ENCODE measurements around the gene FAM240A. TPM values are rescaled to one million over a fixed set of nuclear protein-coding genes. Genes with fewer than 3 reads are reported as not detected.
"Not testable (repeated sequence)": the region's sequence is repeated elsewhere in the genome, so short reads cannot be mapped to it uniquely, and the experiment has no call there.

Gene FAM240A
- total and polyA plus RNA-seq, 2 experiments from 2014 or later: 0.18 TPM; not detected in 1

DNA sequence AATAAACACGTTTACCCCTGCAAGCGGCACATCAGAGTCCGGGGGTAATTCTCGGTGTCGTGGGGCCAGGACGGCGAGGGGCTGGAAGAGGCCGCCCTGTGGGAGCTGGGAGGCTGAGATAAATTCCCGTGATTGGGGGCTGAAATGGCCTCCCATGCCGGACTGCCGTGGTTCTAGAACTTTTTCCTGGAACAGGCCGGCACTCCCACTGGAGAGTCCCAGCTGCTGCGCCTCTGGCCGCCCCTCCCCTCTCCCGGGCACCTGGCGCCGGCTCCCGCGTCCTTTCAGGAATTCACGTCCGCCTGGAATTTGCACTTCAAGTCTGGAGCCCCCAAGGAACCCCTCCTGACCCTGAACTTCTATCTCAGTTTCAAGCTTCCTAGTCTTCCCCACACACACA, 35.4 kb upstream of the FAM240A start:
- peak overlapping the region; percentile 89 for H3K4me3 ChIP-seq
- peaks cover 7% of the 10 kb centered on the region for H3K27me3 Mint-ChIP-seq (ENCODE audit: insufficient read depth, low read depth, poor library complexity)
- peaks cover 65% of the 10 kb centered on the region for H3K4me1 Mint-ChIP-seq

GRCh38 chr3:46577580-46578249, 34.6 kb upstream of the FAM240A start:
- Histone ChIP-seq H3K27ac (ENCODE audit: low read depth) (peak overlapping the region; percentile 99), H3K4me1 (ENCODE audit: insufficient read depth) (peaks cover 43% of the 10 kb centered on the region), H3K4me3 (peak overlapping the region; percentile 89), H3K79me2 (replicated peaks; ENCODE audit: insufficient read depth) (peaks cover 43% of the 10 kb centered on the region), H4K20me1 (replicated peaks; ENCODE audit: insufficient read depth) (peaks cover 22% of the 10 kb centered on the region; the same call in 1 of the 2 replicates), H3K36me3 (ENCODE audit: insufficient read depth) (peaks cover 39% of the 10 kb centered on the region), H3K4me2 (peak overlapping the region; percentile 98), H3F3A (replicated peaks; ENCODE audit: low read depth) (peaks cover 51% of the 10 kb centered on the region)
- H3K27me3 ChIP-seq (ENCODE audit: insufficient read depth); DNase-seq (ENCODE audit: low spot score); H2AFZ ChIP-seq; H3K9me2 ChIP-seq (ENCODE audit: insufficient read depth); H3K27me3 Mint-ChIP-seq (ENCODE audit: insufficient read depth, low read depth, poor library complexity): not testable (repeated sequence)
- H3K4me1 Mint-ChIP-seq: peaks cover 70% of the 10 kb centered on the region
- TF ChIP-seq POLR2AphosphoS5 (IDR thresholded peaks at IDR 0.05; ENCODE audit: low read depth): peak; percentile 72
- H3K4me3 Mint-ChIP-seq: peak overlapping the region; percentile 92
- peaks cover 51% of the 10 kb centered on the region for H3K36me3 Mint-ChIP-seq (ENCODE audit: low read depth)
- peak overlapping the region; percentile 100 for H3K27ac Mint-ChIP-seq
- peaks cover 15% of the 10 kb centered on the region; the same call in 2 of the 3 replicates for H3K9me3 Mint-ChIP-seq
- ATAC-seq: peak; percentile 14

More for the DNA sequence above, 35.4 kb upstream of the FAM240A start:
- Histone ChIP-seq H3K4me1 (ENCODE audit: insufficient read depth) (peaks cover 42% of the 10 kb centered on the region), H3K27me3 (ENCODE audit: insufficient read depth) (no peaks in the 10 kb centered on the region), H3K9me2 (ENCODE audit: insufficient read depth) (no peaks in the 10 kb centered on the region), H2AFZ (no peak overlapping the region), H3K4me2 (peak overlapping the region; percentile 98), H3F3A (replicated peaks; ENCODE audit: low read depth) (peaks cover 45% of the 10 kb centered on the region), H4K20me1 (replicated peaks; ENCODE audit: insufficient read depth) (peaks cover 16% of the 10 kb centered on the region; the same call in 1 of the 2 replicates), H3K27ac (ENCODE audit: low read depth) (peak overlapping the region; percentile 99), H3K36me3 (ENCODE audit: insufficient read depth) (peaks cover 32% of the 10 kb centered on the region), H3K79me2 (replicated peaks; ENCODE audit: insufficient read depth) (peaks cover 43% of the 10 kb centered on the region)
- H3K36me3 Mint-ChIP-seq (ENCODE audit: low read depth): peaks cover 42% of the 10 kb centered on the region
- TF ChIP-seq POLR2AphosphoS5 (IDR thresholded peaks at IDR 0.05; ENCODE audit: low read depth): 0 out of 2 replicates have a peak, but pooled peaks have one; percentile 20
- TF ChIP-seq, protein P1, sequence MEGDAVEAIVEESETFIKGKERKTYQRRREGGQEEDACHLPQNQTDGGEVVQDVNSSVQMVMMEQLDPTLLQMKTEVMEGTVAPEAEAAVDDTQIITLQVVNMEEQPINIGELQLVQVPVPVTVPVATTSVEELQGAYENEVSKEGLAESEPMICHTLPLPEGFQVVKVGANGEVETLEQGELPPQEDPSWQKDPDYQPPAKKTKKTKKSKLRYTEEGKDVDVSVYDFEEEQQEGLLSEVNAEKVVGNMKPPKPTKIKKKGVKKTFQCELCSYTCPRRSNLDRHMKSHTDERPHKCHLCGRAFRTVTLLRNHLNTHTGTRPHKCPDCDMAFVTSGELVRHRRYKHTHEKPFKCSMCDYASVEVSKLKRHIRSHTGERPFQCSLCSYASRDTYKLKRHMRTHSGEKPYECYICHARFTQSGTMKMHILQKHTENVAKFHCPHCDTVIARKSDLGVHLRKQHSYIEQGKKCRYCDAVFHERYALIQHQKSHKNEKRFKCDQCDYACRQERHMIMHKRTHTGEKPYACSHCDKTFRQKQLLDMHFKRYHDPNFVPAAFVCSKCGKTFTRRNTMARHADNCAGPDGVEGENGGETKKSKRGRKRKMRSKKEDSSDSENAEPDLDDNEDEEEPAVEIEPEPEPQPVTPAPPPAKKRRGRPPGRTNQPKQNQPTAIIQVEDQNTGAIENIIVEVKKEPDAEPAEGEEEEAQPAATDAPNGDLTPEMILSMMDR (conservative IDR thresholded peaks at IDR 0.05; ENCODE audit: low read depth in 2 of 2): no peak
- DNase-seq (ENCODE audit: low spot score): peak; percentile 97
- H3K9me3 Mint-ChIP-seq: peaks cover 10% of the 10 kb centered on the region; the same call in 2 of the 3 replicates
- peak overlapping the region; percentile 92 for H3K4me3 Mint-ChIP-seq
- H3K27ac Mint-ChIP-seq: peak overlapping the region; percentile 100
- peak; percentile 30 for ATAC-seq

DNA sequence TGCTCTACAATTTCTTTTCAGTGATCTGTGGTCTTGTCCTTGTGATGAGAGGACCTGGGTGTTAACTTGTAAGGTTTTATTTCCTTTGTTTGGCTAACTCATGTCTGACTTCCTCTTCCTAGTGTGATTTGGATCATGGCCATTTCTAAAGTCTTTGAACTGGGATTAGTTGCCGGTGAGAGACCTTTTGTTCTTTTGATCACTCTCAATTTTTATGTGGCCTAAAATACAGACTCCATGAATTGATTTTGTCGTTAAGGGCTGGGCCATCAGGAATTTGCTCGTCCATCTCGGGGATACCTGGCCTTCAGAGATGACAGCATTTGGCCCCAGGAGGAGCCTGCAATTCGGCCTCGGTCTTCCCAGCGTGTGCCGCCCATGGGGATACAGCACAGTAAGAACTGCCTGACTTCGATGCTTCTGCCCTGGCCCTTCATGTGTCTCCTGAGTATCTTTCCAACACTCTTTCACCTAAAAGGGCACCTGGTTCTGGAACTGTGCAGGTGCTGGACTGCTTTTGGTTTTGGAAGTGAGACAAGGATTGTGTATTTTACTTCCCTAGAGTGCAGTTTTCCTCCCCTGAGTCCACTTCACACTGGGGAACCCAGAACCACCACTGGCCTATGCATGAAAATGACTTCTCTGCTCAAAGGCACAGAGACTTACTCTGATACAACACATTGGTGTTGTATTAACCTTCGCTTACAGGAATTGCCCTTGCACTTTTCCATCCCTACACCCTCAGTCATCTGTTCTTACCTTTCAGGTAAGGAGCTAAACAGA, 33.2 kb upstream of the FAM240A start:
- peaks cover 29% of the 10 kb centered on the region for H3K9me3 Mint-ChIP-seq
- peaks cover 64% of the 10 kb centered on the region for H3K4me1 Mint-ChIP-seq
- peaks cover 43% of the 10 kb centered on the region for H3K79me2 ChIP-seq (replicated peaks; ENCODE audit: insufficient read depth)
- no peaks in the 10 kb centered on the region for H3K27me3 ChIP-seq (ENCODE audit: insufficient read depth)
- no peaks in the 10 kb centered on the region for H3K9me2 ChIP-seq (ENCODE audit: insufficient read depth)
- peaks cover 45% of the 10 kb centered on the region for H3K4me1 ChIP-seq (ENCODE audit: insufficient read depth)
- peaks cover 27% of the 10 kb centered on the region; the same call in 1 of the 2 replicates for H4K20me1 ChIP-seq (replicated peaks; ENCODE audit: insufficient read depth)
- peak overlapping the region; percentile 92 for H3K4me3 Mint-ChIP-seq
- peaks cover 20% of the 10 kb centered on the region for H3K27me3 Mint-ChIP-seq (ENCODE audit: insufficient read depth, low read depth, poor library complexity)
- DNase-seq (ENCODE audit: low spot score) (no peak), ATAC-seq (no peak)
- no peak overlapping the region for H2AFZ ChIP-seq
- no peak for TF ChIP-seq ETS1 (IDR thresholded peaks at IDR 0.05)
- TF ChIP-seq JUNB (IDR thresholded peaks at IDR 0.05; ENCODE audit: unreplicated experiment): no peak
- peak overlapping the region; percentile 99 for H3K27ac ChIP-seq (ENCODE audit: low read depth)
- H3K36me3 Mint-ChIP-seq (ENCODE audit: low read depth): peaks cover 65% of the 10 kb centered on the region
- peaks cover 50% of the 10 kb centered on the region for H3K36me3 ChIP-seq (ENCODE audit: insufficient read depth)
- peak overlapping the region; percentile 89 for H3K4me3 ChIP-seq
- peak overlapping the region; percentile 94 for H3K27ac Mint-ChIP-seq
- peak overlapping the region; percentile 98 for H3K4me2 ChIP-seq
- H3F3A ChIP-seq (replicated peaks; ENCODE audit: low read depth): peaks cover 59% of the 10 kb centered on the region

Measured in GM23338 (cell line).